Middle frontal gyrus (tissue), 1 donor: Measurements from ENCODE around the gene CCDC85C.

ENCODE experiments used
- DNase-seq: peaks from one replicate; pipeline ENCODE4 v3.0.0-alpha.2; 2015; ENCODE audit warnings: low spot score; ENCODE audit errors: extremely low spot score

Gene CCDC85C

DNA sequence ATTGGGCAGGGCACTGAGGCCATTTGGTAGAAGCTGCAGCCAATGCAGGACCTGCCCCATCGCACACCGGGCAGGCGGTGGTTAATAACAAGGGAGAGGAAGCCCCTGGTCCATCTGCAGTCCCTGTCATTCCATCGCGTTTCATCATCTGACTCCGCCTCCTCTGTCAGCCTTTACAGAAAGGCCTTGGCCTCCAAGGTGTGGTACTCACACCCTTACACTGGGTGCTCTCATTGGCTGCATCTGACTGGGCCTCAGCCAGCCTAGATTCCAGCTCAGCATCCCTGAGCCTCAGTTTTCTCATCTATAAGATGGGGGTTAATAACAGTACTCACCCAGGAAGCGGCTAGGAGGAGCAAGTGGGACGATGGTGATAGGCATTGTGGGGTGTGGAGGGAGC, 26.2 kb upstream of the CCDC85C start:
- no peak for DNase-seq

DNA sequence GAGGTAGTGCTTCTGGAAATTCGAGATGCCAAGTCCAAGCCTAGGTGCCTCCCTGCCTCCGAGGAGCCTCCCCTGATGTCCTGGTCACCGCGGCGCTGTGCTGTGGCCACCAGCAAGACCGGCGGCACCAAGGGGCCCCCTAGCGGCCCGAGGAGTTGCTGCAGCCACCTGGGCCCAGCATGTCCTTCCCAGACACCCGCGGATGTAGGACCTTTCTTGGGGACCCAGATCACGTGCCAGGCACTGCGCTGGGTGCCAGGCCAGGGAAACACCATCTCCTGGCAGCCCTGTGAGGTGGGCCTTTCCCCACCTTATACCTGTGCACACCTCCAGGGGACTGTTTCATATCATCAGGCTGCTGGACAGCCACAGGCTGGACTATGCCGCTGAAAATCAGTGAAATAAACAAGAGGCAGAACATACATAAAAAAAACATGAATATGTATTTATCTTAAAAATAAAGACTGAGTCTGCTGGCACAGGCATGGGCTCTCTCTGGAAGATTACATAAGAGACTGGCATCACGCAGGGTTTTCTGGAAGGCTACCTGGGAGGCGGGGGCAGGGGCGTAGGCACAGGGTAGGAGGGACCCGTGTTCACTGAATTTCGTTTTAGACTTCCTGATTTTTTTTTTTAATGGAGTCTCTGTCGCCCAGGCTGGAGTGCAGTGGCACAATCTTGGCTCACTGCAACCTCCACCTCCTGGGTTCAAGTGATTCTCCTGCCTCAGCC, 25.0 kb upstream of the CCDC85C start:
- peak; percentile 36 for DNase-seq

DNA sequence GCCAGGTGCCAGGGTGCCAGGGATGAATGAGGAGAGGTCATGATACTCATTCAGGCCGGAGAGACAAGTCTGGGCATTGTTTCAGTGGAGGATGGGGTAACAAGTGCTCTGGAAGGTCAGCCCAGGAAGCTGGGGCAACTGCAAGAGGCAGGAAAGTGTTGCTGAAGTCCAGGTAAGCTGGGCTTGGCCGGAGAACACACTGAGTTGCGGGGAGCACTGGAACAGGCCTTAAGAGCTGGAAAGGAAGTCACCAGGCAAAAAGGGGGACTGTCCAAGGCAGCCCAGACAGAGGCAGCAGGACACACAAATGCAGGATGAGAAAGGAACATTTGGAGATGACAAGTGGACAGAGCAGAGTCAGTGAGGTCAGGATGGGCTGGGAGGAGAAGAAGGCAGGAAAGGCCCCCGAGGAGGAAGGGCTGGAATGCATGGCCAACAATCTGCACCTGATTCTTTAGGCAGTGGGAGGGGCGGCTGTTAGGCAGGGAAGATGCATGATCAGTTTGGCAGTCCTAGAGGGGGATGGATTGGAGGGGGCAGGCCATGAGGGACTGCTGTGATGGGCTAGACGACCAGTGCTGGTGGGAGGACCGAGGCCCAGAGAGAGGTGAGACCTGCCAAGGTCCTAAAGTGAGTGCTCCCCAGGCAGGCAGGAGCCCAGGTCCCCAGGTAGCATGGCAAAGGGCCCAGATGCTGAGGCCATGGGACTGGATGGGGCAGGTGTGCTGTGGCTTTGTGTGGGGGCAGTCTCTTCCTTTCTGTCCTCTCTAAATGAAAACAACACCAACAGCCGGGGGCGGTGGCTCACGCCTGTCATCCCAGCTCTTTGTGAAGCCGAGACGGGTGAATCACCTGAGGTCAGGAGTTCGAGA, 23.7 kb upstream of the CCDC85C start:
- no peak for DNase-seq

DNA sequence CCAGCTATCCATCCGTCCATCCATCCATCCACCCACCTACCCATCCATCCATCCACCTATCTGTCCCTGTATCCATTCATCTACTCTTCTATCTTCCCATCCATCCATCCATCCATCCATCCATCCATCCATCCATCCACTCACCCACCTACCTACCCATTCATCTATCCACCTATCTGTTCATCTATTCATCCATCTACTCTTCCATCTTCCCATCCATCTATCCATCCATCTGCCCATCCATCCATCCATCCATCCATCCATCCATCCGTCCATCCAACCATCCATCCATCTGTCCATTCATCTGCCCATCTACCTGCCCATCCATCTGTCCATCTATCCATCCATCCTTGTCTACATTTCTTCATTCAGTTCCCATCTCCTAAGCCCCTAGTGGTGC, 23.1 kb upstream of the CCDC85C start:
- DNase-seq, result no peak

DNA sequence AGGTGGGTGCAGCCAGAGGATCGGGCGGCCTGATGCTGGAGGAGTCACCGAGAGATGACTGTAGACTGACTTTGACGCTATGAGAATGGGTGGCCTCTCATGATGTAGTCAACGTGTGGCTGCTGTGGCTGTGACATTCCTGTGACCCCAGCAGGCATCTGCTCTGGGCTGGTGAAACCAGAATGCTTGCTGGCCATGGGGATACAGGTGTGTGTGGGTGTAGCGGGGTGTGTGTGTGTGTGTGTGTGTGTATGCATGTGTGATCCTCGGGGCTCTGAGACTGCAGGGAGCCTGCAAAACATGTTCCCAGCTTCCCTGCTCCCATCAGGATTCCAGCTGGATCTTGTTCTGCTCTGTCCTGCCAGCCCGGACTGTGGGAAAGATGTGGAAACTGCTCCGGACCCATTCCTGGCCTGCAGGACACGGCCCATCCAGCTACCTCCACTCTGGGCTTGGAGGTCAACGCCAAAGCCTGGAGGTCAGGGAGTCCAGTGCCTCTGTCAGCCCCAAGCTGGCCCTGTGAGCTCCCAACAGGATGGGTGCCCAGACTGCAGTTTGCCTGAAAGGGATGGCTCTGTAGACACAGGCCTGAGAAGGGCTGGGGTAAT, 22.1 kb upstream of the CCDC85C start:
- DNase-seq, result no peak

DNA sequence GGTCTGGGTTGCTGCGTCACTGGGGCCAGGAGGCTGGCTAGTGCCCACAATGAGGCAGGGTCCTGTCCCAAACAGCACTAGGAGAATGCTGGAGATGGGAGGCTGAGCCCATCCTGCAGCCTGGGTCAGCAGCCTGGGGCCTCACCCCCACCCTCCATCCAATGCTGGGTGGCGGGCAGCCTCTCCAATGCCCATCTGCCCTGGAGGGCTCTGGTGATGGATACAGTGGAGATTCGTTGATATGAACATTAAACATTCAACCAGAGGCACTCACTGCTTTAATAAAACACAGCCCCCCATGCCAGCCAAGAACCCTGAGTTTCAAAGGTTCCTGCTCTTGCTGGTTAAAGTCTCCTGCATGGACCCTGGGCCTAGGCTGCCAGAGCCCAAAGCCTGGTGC, 21.5 kb upstream of the CCDC85C start:
- no peak for DNase-seq

DNA sequence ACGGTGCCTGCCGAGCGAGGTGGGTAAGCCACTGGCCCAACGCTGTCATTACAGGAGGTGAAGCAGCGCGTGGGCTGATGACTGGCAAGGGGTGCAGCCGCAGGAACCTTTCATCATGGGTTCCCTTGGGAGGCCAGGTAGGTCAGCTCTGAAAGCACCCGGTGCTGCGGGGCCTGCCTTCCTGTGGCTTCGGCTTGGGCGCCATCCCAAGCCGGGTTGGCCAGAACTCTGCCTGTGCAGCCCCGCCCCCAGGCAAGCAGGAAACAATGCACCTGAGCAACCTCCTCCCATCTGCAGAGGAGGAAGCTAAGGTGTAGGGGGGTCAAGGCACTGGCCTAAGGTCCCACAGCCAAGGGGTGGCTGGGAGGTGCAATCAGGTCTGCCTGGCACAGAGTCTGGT, 21.0 kb upstream of the CCDC85C start:
- no peak for DNase-seq

DNA sequence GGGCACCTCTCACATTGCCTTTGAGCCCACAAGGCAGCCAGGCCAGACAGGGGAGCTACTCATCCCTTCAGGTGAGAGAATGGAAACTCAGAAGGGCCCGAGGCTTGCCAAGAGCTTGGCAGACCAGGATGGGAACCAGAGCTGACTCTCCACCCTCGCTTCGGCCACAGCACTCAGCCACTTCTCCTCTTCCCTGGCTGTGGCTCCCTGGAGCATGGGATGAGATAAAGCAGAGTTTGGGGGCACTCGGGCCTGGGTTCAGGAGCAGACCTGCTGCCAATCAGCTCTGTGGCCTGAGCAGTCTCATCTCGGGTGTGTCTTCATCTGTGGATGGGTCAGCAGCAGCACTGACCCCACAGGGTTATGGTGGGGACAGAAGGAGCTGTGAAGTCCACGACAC, 20.0 kb upstream of the CCDC85C start:
- DNase-seq, result no peak

DNA sequence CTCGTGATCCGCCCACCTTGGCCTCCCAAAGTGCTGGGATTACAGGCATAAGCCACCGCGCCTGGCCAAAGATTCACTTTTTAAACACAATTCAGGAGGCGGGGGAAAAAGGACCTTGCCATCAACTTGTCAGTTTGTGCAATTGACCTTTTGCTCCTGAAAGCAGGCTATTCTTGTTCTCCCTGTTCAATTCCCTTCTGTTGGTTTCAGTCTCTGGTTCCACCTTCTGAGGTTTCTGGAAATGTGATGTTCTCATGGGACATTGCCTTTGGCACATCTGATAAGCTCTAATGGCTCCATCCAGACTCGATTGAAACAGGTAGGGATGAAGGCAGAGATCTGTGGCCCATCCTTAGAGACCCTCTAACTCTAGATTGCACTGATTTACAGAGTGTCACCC, 17.9 kb upstream of the CCDC85C start:
- no peak for DNase-seq

DNA sequence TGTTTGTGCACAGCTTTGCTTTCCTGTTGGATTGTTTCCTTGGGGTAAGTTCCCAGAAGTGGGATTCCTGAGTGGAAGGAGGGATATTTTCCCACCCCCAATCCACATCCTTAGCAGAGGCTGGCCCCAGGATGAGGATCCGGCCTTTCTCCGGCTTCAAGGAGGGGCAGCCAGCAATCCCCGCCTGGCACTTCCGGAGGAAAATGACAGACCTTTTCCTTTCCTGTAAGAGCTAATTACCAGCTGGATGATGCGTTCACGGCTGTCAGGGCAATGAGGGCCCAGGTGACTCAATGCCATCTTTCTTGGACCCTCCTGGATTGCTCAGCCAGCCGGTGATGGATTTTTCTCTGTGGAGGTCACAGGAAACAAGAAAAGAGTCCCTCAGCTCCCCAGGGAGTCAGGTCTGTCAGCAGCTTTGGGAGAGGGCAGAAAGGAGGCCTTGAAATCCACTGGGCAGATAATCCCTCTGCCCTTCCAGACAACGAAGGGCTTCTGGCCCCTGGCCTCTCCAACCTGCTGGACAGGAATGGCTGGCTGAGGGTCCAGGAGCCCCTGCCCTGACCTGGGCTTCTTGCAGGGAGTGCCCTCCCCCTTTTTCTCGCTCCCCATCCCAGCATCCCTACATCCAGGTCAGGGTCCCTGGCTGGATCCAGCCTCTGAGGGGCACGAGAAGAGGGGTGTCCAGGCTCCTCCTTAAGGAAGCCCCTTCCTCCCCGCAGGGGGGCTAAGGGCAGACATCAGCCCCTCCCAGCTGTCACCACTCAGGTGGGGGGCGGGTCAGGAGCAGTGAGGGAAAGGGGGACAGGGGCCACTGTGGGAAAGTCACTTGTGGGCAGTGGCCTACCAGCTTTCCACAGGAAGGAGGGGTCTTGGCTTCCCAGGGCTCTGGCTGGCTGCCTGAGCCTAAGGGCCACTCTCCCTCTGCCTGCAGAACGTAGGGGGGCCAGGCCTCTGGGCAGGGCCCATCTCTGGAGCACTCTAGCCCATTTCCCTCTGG, 16.1 kb upstream of the CCDC85C start:
- DNase-seq, result no peak

DNA sequence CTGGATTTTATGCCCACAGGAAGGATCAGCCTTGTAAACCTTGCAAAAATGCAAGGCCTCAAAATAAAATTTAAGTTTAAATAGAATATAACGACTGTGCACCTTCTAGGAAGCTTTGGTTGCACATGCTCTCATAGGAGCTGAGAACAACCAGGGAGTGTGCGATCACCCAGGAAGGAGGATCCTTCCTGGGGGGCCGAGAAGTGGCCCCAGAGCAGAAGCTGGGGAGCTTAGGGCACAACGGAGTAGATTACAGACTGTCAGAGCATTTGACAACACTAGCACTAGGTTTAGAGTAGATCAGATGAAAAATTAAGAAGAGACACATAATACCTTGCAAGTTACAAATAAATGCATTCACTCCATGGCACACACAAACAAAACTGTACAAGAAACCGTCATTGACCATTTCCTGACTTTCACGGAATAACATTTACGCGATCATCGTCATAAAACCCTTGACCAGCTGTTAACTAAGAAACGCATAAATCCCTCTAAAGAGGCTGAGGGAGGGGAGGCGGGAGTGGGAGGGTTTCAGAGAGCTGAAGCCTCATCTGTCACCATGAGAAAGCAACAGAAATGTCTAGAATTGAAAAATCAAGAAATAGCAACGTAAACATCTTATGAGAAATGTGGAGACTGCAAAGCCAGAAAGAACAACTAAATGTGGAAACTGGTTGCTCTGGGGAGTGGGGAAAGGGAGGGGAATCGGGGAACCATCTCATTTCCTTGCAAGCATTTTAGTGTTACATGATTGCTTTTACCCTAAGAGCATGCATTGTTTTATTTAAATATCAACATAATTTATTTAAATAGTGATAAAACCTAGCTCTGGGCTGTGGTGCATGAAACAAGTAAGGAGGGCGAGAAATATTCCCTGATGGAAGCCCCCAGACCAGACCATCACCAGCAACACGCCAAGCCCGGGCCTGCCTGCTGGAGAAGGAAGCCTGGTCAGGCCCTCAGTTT, 13.1 kb upstream of the CCDC85C start:
- DNase-seq, result no peak

DNA sequence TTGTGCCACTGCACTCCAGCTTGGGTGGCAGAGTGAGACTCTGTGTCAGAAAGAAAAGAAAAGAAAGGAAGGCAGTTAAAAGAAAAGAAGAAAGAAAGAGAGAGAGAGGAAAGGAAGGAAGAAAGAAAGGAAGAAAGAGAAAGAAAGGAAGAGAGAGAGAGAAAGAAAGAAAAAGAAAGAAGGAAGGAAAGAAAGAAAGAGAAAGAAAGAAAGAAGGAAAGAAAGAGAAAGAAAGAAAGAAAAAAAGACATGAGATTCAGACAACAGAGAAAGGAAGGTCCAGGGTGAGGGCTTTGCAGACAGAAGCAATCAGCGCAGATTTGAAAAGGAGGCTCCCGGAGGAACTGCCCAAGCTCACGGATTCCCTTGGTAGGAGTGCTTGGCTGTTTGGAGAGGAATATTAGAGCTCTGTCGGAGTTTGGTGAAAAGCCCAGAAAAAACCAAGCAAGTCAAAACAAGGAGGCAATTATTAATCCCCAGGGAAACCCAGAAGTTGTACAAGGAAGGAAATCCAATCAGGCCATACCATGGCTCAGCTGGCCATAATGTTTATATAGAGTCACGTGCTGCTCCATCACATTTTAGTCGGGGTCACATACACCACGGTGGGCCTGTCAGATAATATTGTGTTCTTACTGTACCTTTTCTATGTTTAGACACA, 11.6 kb upstream of the CCDC85C start:
- DNase-seq, result no peak

DNA sequence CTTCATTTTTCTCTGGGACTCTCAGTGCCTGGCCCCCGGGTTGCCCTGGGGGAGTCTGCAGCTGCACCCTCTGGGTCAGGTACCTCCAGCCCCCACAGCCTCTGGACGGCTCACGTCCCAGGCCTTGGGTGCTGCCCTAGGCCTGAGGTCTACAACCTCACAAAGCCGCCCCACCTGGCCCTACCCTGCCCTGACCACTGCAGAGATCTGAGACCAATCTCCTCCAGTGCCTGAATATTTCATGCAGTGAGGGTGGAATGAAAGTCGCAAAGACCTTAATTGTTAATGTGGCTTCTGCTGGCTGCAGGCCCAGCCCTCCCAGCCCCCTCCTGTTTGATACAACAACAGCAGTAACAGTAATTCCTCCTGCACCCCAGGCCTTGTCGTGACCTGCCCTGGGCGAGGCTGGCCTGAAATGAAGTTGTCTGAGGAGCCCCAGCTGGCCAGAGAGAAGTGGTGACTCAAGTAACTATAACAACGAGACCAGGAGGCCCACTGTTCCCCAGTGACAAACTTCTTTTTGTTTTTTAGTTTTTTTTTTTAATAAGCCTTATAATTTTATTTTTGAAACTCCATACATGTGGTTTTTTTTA, 8.8 kb upstream of the CCDC85C start:
- DNase-seq, result no peak

DNA sequence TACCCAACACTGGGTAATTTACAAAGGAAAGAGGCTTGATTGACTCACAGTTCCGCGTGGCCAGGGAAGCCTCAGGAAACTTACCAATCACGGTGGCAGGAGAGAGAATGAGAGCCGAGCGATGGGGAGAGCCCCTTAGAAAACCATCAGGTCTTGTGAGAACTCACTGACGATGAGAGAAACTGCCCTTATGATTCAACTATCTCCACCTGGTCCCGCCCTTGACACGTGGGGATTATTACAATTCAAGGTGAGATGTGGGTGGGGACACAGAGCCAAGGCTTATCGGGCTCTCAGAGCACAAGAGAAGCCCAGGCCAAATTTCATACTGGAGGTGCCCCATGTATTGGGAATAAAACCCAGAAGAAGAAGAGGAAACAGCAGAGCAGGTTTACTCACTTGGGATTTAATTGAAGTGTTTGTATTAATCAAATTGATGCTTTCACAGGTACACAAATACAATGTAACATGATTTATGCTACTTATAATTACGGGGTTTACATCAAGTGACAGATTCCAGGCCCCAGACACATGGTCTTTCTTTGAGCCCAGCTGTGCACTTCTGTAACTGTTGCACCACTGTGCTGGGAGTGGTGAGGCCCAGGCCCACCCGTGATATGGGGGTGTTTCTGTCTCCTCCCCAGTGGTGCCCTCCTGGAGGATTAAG, 8.2 kb upstream of the CCDC85C start:
- no peak for DNase-seq

DNA sequence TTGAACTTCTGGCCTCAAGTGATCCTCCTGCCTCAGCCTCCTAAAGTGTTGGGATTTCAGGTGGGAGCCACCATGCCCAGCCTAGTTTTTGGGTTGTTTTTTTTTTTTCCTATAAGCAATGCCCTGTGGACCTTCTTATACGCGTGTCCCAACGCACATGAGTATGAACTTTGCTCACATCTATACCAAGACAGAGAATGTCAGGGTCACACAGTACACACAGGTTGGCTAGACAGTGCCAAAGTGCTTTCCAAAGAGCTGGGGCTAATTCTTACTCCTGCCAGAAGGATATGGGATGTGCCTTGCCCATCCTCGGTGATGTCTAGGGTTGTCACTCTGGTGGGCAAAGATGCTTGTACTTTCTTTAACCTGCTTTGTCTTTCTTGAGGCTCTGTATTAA, 7.6 kb upstream of the CCDC85C start:
- DNase-seq, result no peak

DNA sequence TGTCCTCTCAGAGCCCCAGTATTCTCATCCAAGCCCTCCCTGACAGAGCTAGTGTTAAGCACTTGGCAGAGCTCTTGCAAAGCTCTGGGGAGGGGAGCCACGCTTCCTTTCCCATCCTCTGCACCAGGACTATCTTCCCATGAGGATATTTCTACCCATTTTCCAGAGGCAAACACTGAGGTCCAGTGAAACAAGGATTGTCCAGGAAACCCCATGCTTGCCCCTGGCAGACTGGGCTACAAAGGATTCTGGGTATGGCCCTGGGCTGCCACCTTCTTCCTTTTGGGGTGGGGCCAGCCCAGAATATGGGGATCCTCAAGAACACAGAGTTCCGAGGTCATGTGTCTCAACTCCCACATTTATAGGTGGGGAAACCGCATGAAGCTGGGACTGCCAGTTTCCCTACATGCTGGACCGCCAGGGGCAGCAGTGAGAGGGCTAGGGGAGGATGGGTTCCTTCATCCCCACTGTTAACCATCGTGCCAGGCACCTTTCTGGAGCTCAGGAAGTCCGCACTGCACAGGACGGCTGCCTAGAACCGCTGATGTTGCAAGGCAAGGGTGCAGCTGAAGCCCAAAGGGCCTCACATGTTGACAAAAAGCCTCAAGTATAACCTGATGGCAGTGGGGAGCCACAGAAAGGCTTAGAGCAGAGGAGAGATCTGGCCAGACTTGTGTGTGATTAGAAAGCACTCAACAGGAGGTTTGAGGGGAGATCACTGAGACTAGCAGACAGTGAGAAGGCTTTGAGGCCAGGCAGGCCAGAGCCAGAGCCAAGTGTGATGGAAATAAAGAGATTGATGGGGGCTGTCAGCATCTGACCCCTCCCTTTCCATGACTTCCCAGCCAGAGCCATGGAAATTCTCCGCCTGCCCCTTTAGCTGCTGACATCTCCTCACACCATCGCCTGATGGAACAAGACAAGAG, 5.5 kb upstream of the CCDC85C start:
- DNase-seq, result no peak

DNA sequence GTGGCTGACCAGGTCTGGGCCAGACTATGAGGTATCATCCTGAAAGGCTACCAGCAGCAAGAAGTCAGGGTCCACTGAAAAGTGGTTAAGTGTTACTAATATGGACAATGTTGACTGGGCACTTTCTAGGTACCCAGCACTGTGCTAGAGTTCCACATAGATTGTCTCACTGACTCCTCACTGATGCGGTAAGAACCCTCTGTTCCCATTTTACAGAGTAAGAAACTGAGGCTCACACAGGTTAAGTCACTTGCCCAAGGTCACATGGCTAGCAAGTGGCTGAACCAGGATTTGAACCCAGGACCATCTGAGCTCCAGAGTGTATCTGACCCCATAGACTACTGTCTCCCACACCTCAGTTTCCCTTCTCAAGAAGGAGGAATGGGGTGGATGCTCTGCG, 4.6 kb upstream of the CCDC85C start:
- DNase-seq, result no peak
